MCF 10A (cell line): ENCODE measurements around the gene GC. TPM values are rescaled to one million over a fixed set of nuclear protein-coding genes. Genes with fewer than 3 reads are reported as not detected.

Experiments
- BruUV-seq: library from RNA; stranded (reverse); fragments of 400-500 nt; replicated peaks from 2 replicates; lab custom pipeline; 2021; lab: Mats Ljungman, UMichigan
- CTCF ChIA-PET: fragments of 300-600 bp; sonication (Branson Sonifier 250); formaldehyde crosslinking; extraction: SDS; loops from one replicate; lab custom pipeline; 2021; ENCODE audit warnings: antibody characterized with exemption, inconsistent platforms; lab: Yijun Ruan, JAX
- POLR2A ChIA-PET: fragments of 300-600, 350-650 bp; sonication (Branson Sonifier 250); formaldehyde crosslinking; extraction: SDS; loops from one replicate; lab custom pipeline; 2020; ENCODE audit warnings: antibody characterized with exemption, inconsistent platforms; lab: Yijun Ruan, JAX
- DNase-seq: peaks from one replicate; pipeline ENCODE4 v3.0.0-alpha.2; 2018; ENCODE audit not compliant: unreplicated experiment
- H3K27ac Mint-ChIP-seq: one replicate; pipeline ENCODE4 v1.8.0; 2022; ENCODE audit warnings: mild to moderate bottlenecking, low read depth, mixed read lengths; ENCODE audit not compliant: unreplicated experiment
- H3K27me3 Mint-ChIP-seq: one replicate; pipeline ENCODE4 v1.8.0; 2022; ENCODE audit warnings: mixed read lengths; ENCODE audit not compliant: insufficient read depth, unreplicated experiment
- H3K36me3 Mint-ChIP-seq: one replicate; pipeline ENCODE4 v1.8.0; 2022; ENCODE audit warnings: mild to moderate bottlenecking, moderate library complexity, mixed read lengths; ENCODE audit not compliant: insufficient read depth, unreplicated experiment
- H3K4me1 Mint-ChIP-seq: one replicate; pipeline ENCODE4 v1.8.0; 2022; ENCODE audit warnings: mixed read lengths; ENCODE audit not compliant: insufficient read depth, unreplicated experiment
- H3K4me3 Mint-ChIP-seq: one replicate; pipeline ENCODE4 v1.8.0; 2022; ENCODE audit warnings: mild to moderate bottlenecking, moderate library complexity, mixed read lengths; ENCODE audit not compliant: unreplicated experiment
- H3K9me3 Mint-ChIP-seq: one replicate; pipeline ENCODE4 v1.8.0; 2022; ENCODE audit warnings: mixed read lengths; ENCODE audit not compliant: unreplicated experiment
- CTCF ChIP-seq: fragments of 200-600 bp; IDR thresholded peaks from one replicate; pipeline ENCODE4 v1.8.0; 2022; ENCODE audit warnings: antibody characterized with exemption, mild to moderate bottlenecking; ENCODE audit not compliant: unreplicated experiment
- intact Hi-C: fragments of 100-400 bp; cut with micrococcal nuclease; formaldehyde crosslinking; loops from 2 replicates; pipeline ENCODE4 v1.14.1; 2022
- total RNA-seq: library from RNA; stranded (reverse); gene quantifications from 2 replicates; pipeline ENCODE4 v1.2.3, GENCODE V29; 2022

Gene GC
- total RNA-seq, 1 experiment from 2014 or later, result not detected

DNA sequence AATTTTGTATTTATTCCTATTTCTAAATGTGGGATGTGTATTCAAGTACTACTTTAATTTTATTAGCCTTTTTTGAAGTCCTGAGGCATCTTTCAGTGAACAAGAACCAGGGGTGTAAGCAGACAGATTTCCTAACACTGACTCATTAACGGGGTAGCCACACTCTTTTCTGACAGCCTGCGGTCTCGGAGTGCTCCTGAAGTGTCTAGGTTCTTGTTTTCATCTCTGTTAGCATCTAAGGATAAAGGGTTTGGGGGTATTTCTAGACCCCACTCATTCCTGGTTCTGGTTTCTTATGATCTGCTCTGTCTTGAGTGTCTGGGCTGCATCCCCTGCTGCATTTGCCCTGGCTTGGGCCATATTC lies 71.9 kb downstream of the GC start:
- CTCF ChIA-PET, result interaction anchor here (0.5 to 4.7 kb wide), 18 partner anchors 18 to 1111 kb away, joined by 3 to 46 read pairs (median 4); no protein-coding TSS in a partner anchor
- Mint-ChIP-seq H3K36me3 (no peaks in the 10 kb centered on the region), H3K9me3 (no peaks in the 10 kb centered on the region), H3K27me3 (peaks cover 20% of the 10 kb centered on the region), H3K4me3 (no peak overlapping the region), H3K4me1 (no peaks in the 10 kb centered on the region), H3K27ac (no peak overlapping the region)
- TF ChIP-seq CTCF, result no peak
- intact Hi-C loops, result loop anchor here (2.0 to 10.0 kb wide), 4 partner anchors 157 to 1059 kb away; no protein-coding TSS in a partner anchor
- DNase-seq, result peak; percentile 17
- POLR2A ChIA-PET, result no interaction called here
- BruUV-seq, result no TSS peak

GRCh38 chr4:71711044-71711984 lies 72.6 kb downstream of the GC start:
- peaks cover 17% of the 10 kb centered on the region for H3K27me3 Mint-ChIP-seq
- TF ChIP-seq CTCF, result no peak
- no peaks in the 10 kb centered on the region for H3K4me1 Mint-ChIP-seq
- no peak overlapping the region for H3K4me3 Mint-ChIP-seq
- no TSS peak for BruUV-seq
- H3K27ac Mint-ChIP-seq, result no peak overlapping the region
- ChIA-PET POLR2A (no interaction called here), CTCF (interaction anchor here (0.5 to 4.7 kb wide), 25 partner anchors 8 to 1059 kb away, joined by 3 to 46 read pairs (median 4); no protein-coding TSS in a partner anchor)
- intact Hi-C loops, result loop anchor here (2.0 to 10.0 kb wide), 2 partner anchors 157 to 581 kb away; no protein-coding TSS in a partner anchor
- H3K36me3 Mint-ChIP-seq, result no peaks in the 10 kb centered on the region
- no peaks in the 10 kb centered on the region for H3K9me3 Mint-ChIP-seq
- DNase-seq, result no peak

DNA sequence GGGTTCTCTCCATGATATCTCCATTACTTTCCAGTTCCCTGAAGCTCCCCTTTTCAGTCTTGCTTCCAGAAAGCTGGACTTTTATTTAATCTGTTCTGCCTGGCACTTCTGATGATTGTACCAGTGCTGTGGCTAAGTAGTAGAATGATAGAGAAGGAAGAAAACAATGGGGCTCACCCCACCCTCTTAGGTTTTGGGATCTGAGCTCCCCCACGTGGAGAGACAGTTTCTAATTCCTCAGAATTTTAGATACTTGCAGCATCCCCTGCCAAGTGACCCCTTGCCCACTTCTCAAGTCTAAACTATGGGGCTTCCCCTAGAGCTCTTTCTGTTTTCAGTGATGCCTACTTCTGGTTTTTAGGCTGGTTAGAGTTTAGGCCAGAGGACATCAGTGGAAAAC lies 73.9 kb downstream of the GC start:
- peaks cover 3% of the 10 kb centered on the region for H3K27me3 Mint-ChIP-seq
- TF ChIP-seq CTCF, result no peak
- H3K36me3 Mint-ChIP-seq, result no peaks in the 10 kb centered on the region
- BruUV-seq, result no TSS peak
- H3K9me3 Mint-ChIP-seq, result no peaks in the 10 kb centered on the region
- H3K4me3 Mint-ChIP-seq, result no peak overlapping the region
- H3K27ac Mint-ChIP-seq, result no peak overlapping the region
- H3K4me1 Mint-ChIP-seq, result no peaks in the 10 kb centered on the region
- peak; percentile 34 for DNase-seq
- POLR2A ChIA-PET, result no interaction called here
- CTCF ChIA-PET, result interaction anchor here (0.6 to 4.7 kb wide), 12 partner anchors 30 to 634 kb away, joined by 3 to 46 read pairs (median 4); no protein-coding TSS in a partner anchor
- intact Hi-C loops, result loop anchor here (2.0 to 10.0 kb wide), 2 partner anchors 155 to 579 kb away; no protein-coding TSS in a partner anchor

- POLR2A ChIA-PET, result no interaction called here
- H3K27ac Mint-ChIP-seq, result no peak overlapping the region
- no peak for DNase-seq
- intact Hi-C loops, result no loop called here
- H3K27me3 Mint-ChIP-seq, result peaks cover 4% of the 10 kb centered on the region
- BruUV-seq, result no TSS peak
- no peaks in the 10 kb centered on the region for H3K9me3 Mint-ChIP-seq
- H3K4me1 Mint-ChIP-seq, result no peaks in the 10 kb centered on the region
- H3K4me3 Mint-ChIP-seq, result no peak overlapping the region
- TF ChIP-seq CTCF, result no peak
- H3K36me3 Mint-ChIP-seq, result no peaks in the 10 kb centered on the region
- CTCF ChIA-PET, result interaction anchor here (0.7 kb wide), 1 partner anchor 14 kb away, joined by 5 read pairs; no protein-coding TSS in a partner anchor
Observed at GRCh38 chr4:71698141-71698540, 85.7 kb downstream of the GC start.
